ENCODE data around the gene RASA4B. TPM values are rescaled to one million over a fixed set of nuclear protein-coding genes. Genes with fewer than 3 reads are reported as not detected.
"Not testable (repeated sequence)": the region's sequence is repeated elsewhere in the genome, so short reads cannot be mapped to it uniquely, and the experiment has no call there.

The RASA4B gene
- total RNA-seq, 1 donor from 2014 or later = 25.9 TPM

DNA sequence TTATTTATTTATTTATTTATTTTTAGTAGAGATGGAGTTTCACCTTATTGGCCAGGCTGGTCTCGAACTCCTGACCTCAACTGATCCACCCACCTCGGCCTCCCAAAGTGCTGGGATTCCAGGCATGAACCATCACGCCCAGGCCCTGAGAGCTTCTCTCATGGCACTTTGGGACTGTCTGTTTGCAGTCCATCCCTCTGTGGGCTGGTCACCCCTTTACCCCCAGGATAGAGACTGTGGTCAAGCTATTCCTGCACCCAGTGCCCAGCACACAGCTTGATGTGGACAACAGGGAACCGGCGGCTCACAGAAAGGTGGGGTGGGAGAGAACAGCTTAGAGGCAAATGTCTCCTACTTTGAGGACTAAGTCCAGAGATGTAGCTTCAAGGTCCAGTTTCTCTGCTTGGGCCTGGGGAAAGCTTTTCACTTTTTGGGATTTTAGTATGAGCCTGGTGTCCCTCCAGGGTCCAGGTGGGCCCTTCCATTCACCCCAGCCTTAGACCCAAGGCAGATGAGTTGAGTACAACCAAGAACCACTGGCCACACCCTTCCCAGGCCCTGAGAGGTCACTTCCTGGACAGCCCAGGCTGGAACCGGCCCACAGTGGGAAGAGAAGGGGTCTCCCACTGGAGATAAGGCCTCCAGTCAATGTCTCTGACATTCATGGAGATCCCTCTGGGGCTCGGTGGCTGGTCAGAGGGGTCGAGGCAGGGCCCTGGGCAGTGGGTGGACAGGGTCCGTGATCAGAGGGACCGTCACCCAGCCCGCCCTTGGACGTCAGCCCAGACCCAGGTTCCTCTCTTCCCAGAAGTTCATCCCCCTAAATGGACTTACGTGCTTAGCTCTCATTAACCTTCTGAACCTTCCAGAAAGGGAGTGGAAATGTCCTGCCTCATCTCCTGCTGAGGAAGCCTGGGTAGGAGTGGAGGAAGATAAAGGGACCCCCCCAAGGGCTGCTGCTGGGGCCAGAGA, 10.5 kb upstream of the RASA4B start:
- H3K4me3 Mint-ChIP-seq; H3K27ac Mint-ChIP-seq; H3K9me3 Mint-ChIP-seq; intact Hi-C loops (cut with micrococcal nuclease); H3K27me3 Mint-ChIP-seq (ENCODE audit: insufficient read depth); H3K4me1 Mint-ChIP-seq (ENCODE audit: low read depth); H3K36me3 Mint-ChIP-seq (ENCODE audit: low read depth); DNase-seq (ENCODE audit: low spot score): not testable (repeated sequence)

DNA sequence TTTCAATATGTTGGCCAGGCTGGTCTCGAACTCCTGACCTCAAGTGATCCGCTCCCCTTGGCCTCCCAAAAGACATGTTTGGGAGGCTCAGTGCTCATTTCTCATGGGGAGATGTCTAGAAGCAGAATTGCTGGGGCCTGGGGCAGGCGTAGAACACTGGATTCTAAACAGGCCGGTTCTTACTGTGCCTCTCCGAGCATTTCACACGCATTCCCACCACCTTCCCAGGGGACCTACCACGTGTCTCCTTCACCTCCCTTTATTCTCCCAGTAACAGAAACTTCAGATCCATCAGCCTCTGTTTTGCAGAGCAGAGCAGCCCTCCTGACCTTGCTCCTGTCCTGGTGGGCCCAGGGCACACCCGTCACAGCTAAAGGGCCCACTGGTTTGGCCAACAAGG, 9.6 kb upstream of the RASA4B start:
- H3K4me1 Mint-ChIP-seq (ENCODE audit: low read depth); intact Hi-C loops (cut with micrococcal nuclease); DNase-seq (ENCODE audit: low spot score); H3K27me3 Mint-ChIP-seq (ENCODE audit: insufficient read depth); H3K36me3 Mint-ChIP-seq (ENCODE audit: low read depth); H3K9me3 Mint-ChIP-seq; H3K4me3 Mint-ChIP-seq; H3K27ac Mint-ChIP-seq: not testable (repeated sequence)

DNA sequence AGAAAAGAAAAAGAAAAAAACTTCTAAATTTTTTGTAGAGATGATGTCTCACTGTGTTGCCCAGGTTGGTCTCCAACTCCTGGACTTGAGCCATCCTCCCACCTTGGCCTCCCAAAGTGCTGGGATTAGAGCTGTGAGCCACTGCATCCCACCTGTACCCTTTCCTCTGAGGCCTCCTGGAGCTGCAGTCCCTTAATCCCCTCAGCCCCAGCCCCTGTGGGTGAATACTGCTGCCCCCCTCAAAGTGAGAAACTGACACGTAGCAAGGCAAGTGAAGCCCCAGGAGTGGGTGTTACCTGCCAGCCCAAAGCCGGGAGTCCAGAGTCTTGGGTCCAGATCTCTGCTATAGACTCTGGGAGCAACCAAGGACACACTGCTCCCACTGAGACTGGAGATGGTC, 7.2 kb upstream of the RASA4B start:
- H3K4me3 Mint-ChIP-seq; DNase-seq (ENCODE audit: low spot score); H3K27ac Mint-ChIP-seq; H3K36me3 Mint-ChIP-seq (ENCODE audit: low read depth); H3K9me3 Mint-ChIP-seq; H3K4me1 Mint-ChIP-seq (ENCODE audit: low read depth); intact Hi-C loops (cut with micrococcal nuclease); H3K27me3 Mint-ChIP-seq (ENCODE audit: insufficient read depth): not testable (repeated sequence)

DNA sequence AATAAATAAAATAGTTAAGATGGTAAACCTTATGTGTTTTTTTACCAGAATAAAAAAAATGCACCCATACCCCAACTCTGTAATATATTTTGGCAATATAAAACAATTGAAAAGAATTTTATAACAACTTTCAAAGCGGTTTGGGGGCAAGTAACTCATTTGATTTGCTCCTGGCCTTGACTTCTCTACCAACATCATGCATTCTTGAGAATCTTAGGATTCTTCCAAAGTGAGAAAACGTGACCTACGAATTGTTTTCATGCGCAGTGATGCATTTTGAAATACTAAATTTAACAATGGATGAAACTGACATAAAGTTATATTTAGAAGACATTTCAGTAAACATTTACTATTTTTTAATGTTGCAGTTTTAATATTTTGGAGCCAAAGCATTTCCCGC, 3.2 kb upstream of the RASA4B start:
- H3K36me3 Mint-ChIP-seq (ENCODE audit: low read depth); H3K27ac Mint-ChIP-seq; H3K27me3 Mint-ChIP-seq (ENCODE audit: insufficient read depth); H3K9me3 Mint-ChIP-seq; DNase-seq (ENCODE audit: low spot score); H3K4me3 Mint-ChIP-seq; H3K4me1 Mint-ChIP-seq (ENCODE audit: low read depth); intact Hi-C loops (cut with micrococcal nuclease): not testable (repeated sequence)

DNA sequence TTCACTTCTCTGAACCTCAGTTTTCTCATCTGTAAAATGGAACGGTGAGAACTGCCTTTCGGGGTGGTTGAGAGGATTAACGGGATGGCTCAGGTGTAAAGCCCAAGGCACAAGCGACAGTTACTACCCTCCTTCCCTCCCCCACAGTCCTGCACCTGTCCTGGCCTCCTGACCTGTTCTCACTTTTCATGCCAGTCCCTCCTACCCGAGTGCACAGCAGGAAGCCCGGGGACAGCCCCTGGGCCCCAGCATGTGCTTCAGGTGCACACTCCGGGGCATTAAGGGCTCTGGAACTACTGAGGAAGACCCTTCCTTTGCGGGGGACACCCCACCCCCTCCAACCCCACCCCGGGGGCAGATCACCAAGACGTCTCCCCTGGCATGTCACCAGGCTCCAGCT, 626 bp downstream of the RASA4B start:
- H3K27ac Mint-ChIP-seq; DNase-seq (ENCODE audit: low spot score); H3K4me1 Mint-ChIP-seq (ENCODE audit: low read depth); intact Hi-C loops (cut with micrococcal nuclease); H3K27me3 Mint-ChIP-seq (ENCODE audit: insufficient read depth); H3K36me3 Mint-ChIP-seq (ENCODE audit: low read depth); H3K4me3 Mint-ChIP-seq; H3K9me3 Mint-ChIP-seq: not testable (repeated sequence)

DNA sequence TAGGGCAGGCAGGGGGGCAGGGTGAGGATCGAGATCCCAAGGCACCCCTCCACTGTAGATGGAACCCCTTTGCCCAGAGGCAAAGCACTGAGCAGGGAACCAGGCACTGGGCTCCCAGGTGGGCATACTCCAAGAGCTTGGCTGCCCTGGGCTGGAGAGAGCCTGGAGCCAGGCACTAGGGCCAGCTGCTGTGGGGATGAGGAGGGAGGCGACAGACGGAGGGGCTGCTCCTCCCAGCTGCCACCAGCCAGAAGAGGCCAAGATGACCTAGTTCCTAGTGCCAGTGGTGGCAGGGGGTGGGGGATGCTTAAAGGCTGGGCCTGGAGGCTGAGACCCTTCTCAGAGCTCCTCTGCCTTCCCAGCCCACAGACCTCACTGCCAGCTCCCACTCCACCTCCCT, 1.7 kb downstream of the RASA4B start:
- H3K4me3 Mint-ChIP-seq; intact Hi-C loops (cut with micrococcal nuclease); H3K4me1 Mint-ChIP-seq (ENCODE audit: low read depth); H3K9me3 Mint-ChIP-seq; H3K27ac Mint-ChIP-seq; H3K27me3 Mint-ChIP-seq (ENCODE audit: insufficient read depth); DNase-seq (ENCODE audit: low spot score); H3K36me3 Mint-ChIP-seq (ENCODE audit: low read depth): not testable (repeated sequence)

DNA sequence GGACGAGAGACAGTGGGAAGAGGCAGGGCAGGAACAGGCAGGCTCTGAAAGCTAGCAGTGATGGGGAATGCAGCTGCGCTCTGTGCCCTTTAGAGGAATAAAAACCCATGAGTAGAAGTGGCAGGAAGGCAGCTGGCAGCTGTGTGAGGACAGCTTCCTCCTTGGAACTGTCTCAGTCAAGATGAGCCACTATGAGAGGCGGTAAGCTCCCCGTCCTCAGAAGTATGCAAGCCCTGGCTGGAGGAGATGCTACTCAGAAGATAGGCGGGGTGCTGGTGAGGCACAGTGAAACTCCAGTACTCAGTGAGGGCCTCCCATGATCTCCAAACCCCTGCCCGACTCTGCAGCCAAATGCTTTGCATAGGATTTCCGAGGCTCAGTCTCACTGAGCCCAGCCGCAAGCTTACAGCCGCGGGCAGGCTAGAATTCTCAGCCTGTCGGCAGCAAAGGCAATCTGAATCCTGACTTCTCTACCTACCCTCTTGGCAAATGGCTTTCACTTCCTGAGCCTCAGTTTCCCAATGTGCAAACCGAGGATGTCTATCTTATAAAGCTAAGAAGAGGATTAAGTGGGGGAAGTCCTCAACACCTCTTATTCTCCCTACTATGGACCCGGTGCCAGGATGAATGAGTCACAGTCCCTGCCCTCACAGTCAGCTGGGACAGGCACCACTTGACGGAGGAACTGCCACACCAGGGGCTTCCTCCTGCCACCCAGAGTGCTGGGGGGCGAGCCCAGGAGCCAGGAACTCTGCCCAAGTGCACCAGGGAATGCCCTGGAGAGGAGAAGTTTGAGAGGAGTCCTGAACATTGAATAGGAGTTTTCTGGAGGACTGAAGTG, 2.5 kb downstream of the RASA4B start:
- not testable (repeated sequence) for DNase-seq (ENCODE audit: low spot score)

DNA sequence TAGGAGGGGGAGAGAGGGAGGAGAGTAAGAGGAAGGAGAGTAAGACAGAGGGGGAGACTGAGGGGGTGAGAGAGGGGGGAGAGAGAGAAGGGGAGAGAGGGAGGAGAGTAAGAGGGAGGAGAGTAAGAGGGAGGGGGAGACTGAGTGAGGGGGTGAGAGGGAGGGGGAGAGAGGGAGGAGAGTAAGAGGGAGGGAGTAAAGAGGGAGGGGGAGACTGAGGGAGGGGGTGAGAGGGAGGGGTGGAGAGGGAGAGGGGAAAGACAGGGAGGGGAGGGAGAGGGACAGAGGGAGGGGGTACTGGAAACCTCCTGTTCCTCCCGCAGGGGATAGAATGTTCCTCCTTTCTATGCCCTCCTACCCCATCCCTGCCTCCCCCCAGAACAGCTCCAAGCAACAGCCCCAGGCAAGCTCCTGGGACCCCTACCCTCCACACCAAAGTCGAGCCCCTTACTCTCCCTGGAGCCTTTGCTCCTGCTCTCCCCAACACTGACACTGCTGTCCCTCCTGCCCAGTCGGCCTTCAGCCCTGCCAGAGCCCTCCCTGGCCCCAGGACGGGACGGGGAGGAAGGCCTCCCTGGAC, 4.8 kb downstream of the RASA4B start:
- H3K36me3 Mint-ChIP-seq (ENCODE audit: low read depth); H3K9me3 Mint-ChIP-seq; intact Hi-C loops (cut with micrococcal nuclease); DNase-seq (ENCODE audit: low spot score); H3K4me1 Mint-ChIP-seq (ENCODE audit: low read depth); H3K4me3 Mint-ChIP-seq; H3K27me3 Mint-ChIP-seq (ENCODE audit: insufficient read depth); H3K27ac Mint-ChIP-seq: not testable (repeated sequence)

More for the DNA sequence above, 2.5 kb downstream of the RASA4B start:
- H3K9me3 Mint-ChIP-seq; H3K27ac Mint-ChIP-seq; intact Hi-C loops (cut with micrococcal nuclease); H3K36me3 Mint-ChIP-seq (ENCODE audit: low read depth); H3K4me1 Mint-ChIP-seq (ENCODE audit: low read depth); H3K27me3 Mint-ChIP-seq (ENCODE audit: insufficient read depth); H3K4me3 Mint-ChIP-seq: not testable (repeated sequence)

DNA sequence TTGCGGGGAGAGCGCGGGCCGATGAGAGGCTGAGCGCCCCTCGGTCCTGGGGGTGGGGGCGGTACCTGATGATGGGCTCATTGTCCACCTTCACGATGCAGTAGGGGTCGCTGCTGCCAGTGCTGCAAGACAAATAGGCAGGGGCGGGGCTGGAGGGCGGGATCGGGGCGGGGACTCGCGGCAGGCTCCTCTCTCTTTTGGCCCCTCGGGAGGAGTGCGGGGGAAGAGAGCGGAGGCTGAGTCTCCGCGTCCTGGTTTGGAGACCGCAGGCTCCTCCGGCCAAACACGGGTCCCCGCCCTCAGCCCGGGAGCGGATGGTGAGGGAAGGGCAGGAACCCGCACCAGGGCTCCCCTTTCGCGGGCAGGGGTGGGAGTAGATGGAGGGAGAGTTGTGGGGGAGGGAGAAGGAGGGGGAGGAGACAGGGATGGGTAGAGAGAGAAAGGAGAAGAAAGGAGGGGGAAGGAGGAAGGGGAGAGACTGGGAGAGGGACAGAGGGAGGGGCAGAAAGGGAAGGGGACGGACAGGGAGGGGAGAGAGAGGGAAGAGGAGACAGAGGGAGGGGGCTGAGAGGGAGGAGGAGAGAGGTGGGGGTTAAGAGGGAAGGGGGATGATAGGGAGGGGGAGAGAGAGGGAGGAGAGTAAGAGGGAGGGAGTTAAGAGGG, 5.6 kb downstream of the RASA4B start:
- H3K27me3 Mint-ChIP-seq (ENCODE audit: insufficient read depth); H3K9me3 Mint-ChIP-seq; H3K27ac Mint-ChIP-seq; H3K36me3 Mint-ChIP-seq (ENCODE audit: low read depth); intact Hi-C loops (cut with micrococcal nuclease); H3K4me1 Mint-ChIP-seq (ENCODE audit: low read depth); DNase-seq (ENCODE audit: low spot score); H3K4me3 Mint-ChIP-seq: not testable (repeated sequence)

DNA sequence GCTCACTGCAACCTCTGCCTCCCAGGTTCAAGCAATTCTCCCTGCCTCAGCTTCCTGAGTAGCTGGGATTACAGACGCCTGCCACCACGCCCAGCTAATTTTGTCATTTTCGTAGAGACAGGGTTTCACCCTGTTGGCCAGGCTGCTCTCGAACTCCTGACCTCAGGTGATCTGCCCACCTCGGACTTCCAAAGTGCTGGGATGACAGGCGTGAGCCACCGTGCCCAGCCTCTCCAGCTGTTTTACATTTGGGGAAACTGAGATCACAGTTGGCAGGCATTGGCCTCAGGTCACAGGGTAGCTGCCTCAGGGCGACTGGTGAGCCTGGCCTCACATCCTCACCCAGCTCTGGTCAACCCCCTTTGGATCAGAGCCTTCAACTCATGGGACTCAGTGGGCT, 7.0 kb downstream of the RASA4B start:
- intact Hi-C loops (cut with micrococcal nuclease); H3K36me3 Mint-ChIP-seq (ENCODE audit: low read depth); H3K4me1 Mint-ChIP-seq (ENCODE audit: low read depth); H3K4me3 Mint-ChIP-seq; H3K27me3 Mint-ChIP-seq (ENCODE audit: insufficient read depth); H3K27ac Mint-ChIP-seq; DNase-seq (ENCODE audit: low spot score); H3K9me3 Mint-ChIP-seq: not testable (repeated sequence)

DNA sequence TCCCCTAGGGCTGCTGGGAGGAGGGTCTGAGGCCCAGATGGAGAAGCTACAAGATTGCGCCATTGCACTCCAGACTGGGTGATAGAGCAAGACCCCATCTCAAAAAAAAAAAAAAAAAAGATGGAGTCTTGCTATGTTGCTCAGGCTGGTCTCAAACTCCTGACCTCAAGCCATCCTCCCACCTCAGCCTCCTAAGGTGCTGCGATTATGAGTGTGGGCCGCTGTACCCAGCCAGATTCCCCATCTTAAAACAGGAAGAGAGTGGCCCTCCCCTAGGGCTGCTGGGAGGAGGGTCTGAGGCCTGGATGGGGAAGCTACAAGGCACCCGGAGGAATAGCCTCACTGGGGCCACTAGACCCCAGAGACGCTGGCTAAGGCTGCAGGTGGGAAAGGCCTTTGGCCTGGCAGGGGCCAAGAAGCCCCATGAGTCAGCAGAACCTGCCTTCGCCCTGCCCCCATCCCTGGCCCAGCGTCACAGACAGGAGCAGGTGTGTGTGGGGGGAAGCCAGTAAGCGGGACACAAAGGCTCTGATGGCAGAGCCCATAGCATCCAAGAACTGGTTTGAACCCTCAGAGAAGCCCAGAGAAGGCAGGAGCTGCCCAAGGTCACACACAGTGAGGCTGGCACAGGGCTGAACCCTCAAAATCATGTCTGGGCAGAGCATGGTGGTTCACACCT, 10.0 kb downstream of the RASA4B start:
- H3K4me3 Mint-ChIP-seq; H3K27ac Mint-ChIP-seq; H3K36me3 Mint-ChIP-seq (ENCODE audit: low read depth); H3K9me3 Mint-ChIP-seq; H3K4me1 Mint-ChIP-seq (ENCODE audit: low read depth); H3K27me3 Mint-ChIP-seq (ENCODE audit: insufficient read depth); intact Hi-C loops (cut with micrococcal nuclease); DNase-seq (ENCODE audit: low spot score): not testable (repeated sequence)
